Stomach (tissue), 9 donors: Measurements from ENCODE around the gene SUPT4H1. TPM values are rescaled to one million over a fixed set of nuclear protein-coding genes. Genes with fewer than 3 reads are reported as not detected.

Experiments used
- DNase-seq, 2 donors: peaks; one replicate each; pipeline versions ENCODE4 v3.0.0 to v3.0.0-alpha.2; 2013 to 2019
- H3K27ac ChIP-seq, 5 donors: fragments of 200-600 bp in 4 of 5; sonication (generic) in 4 of 5; one replicate each; pipeline ENCODE4 v1.5.1; 2013 to 2019; ENCODE audit warnings: mild to moderate bottlenecking in 1 of 5, moderate library complexity in 1 of 5
- H3K27me3 ChIP-seq, 3 donors: fragments of 200-600 bp; sonication (generic); one replicate each; pipeline ENCODE4 v1.5.1; 2017 to 2019; ENCODE audit warnings: mixed run types in 1 of 3
- H3K36me3 ChIP-seq, 4 donors: fragments of 200-600 bp; sonication (generic); 1 replicate in 3 of 4; 2 replicates in 1 of 4; pipeline ENCODE4 v1.5.1; 2016 to 2019
- H3K4me1 ChIP-seq, 4 donors: fragments of 200-600 bp; sonication (generic); one replicate each; pipeline ENCODE4 v1.5.1; 2016 to 2019
- H3K4me3 ChIP-seq, 4 donors: fragments of 200-600 bp; sonication (generic) in 3 of 4; one replicate each; pipeline ENCODE4 v1.5.1; 2016 to 2019; ENCODE audit warnings: mild to moderate bottlenecking in 1 of 4
- H3K9me3 ChIP-seq, 4 donors: fragments of 200-600 bp; sonication (generic); one replicate each; pipeline ENCODE4 v1.5.1; 2016 to 2019
- EP300 ChIP-seq: sonication (generic); formaldehyde crosslinking; IDR thresholded peaks from one replicate; pipeline ENCODE4 v1.6.1; 2017; ENCODE audit warnings: antibody characterized with exemption
- POLR2A ChIP-seq, 4 donors: fragments of 450-650 bp; IDR thresholded peaks; one replicate each; pipeline ENCODE4 v1.6.1; 2016; ENCODE audit warnings: antibody characterized with exemption in 4 of 4, control low read depth in 2 of 4, mild to moderate bottlenecking in 1 of 4, moderate library complexity in 1 of 4
- POLR2AphosphoS5 ChIP-seq, 3 donors: sonication (generic); formaldehyde crosslinking; IDR thresholded peaks; one replicate each; pipeline ENCODE4 v1.6.1; 2016; ENCODE audit warnings: antibody characterized with exemption in 3 of 3
- WGBS, 5 donors: extraction: QIAGEN DNeasy Blood & Tissue Kit in 3 of 5; methylation state at CpG; one replicate each; pipeline versions ENCODE4 v1.1.5 to v1.1.7; 2013 to 2018; 5-methylcytosine and 5-hydroxymethylcytosine counted together
- intact Hi-C: fragments of 100-400 bp; cut with DNase I; formaldehyde crosslinking; loops from one replicate; pipeline ENCODE4 v1.15.1; 2023; ENCODE audit warnings: low total_unique reads
- polyA plus RNA-seq, 3 donors: library from polyadenylated mRNA; stranded (reverse); fragments of 200-250 nt; gene quantifications; one replicate each; pipeline ENCODE4 v1.2.3, GENCODE V29; 2013
- total RNA-seq, 5 donors: library from RNA; depleted of rRNA; stranded (reverse); fragments of >200 nt; gene quantifications; one replicate each; pipeline versions ENCODE4 v1.1.0 to v1.2.3, GENCODE V29; 2014 to 2016
- TF ChIP-seq, protein P1 (sequence below), 7 experiments: fragments of 450-650 bp in 4 of 7; fragments of 200-600 bp in 3 of 7; sonication (generic) in 3 of 7; IDR thresholded peaks; one replicate each; pipeline ENCODE4 v1.5.1; 2016 to 2019; ENCODE audit warnings: antibody characterized with exemption in 7 of 7, control low read depth in 2 of 7, mild to moderate bottlenecking in 1 of 7
- donor health status: healthy with polysubstance abuse.
- donor health status: Bipolar disorder and iron deficiency.
- donor health status: healthy.

Gene SUPT4H1
- total and polyA plus RNA-seq, 8 donors: 6.7 to 80.9 (median 43.1) TPM

DNA sequence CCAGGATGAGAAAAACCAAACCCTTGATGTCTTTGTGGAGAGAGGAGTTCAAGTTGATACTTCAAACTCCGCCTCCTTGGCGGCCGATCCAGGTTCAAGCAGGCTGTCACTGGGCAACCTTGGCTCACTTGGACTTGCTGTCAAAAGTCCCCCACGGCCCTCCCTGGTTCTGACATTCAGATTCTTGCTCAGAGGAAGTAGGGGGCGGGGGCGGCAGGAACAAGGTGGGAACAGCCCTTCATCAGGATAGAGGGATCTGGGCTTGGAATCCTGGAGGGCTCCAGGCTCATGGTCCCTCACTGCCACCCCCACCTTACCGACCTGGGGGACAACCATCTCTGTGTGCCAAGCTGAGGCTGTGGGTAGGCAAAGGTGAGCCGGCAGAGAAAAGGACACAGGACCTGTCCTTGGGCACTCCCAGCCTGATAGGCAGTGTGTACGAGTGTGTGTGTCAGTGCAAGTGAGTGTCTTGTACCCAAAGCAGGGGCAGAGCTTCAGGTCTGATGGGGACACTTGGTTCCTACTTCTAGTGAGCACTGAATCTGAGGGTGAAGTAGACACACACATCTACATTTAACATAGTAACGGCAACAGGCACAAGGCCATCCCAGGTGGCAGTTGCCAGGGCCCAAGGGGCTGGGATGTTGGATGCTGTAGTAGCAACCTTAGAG, 16.8 kb downstream of the SUPT4H1 start:
- WGBS, 5 donors: 56 to 65% (median 57%) methylated on average over 9 to 10 of the region's 10 CpGs
- Histone ChIP-seq H3K4me3 (no peak overlapping the region), H3K36me3 (no peaks in the 10 kb centered on the region), H3K27ac (peak overlapping the region; percentile 27 to 93 (median 87)), H3K9me3 (no peaks in the 10 kb centered on the region), H3K27me3 (peaks cover 0 to 23% (median 0%) of the 10 kb centered on the region in 3 donors), H3K4me1 (peaks cover 10 to 71% (median 30%) of the 10 kb centered on the region in 4 donors)
- no peak for DNase-seq
- intact Hi-C loops: no loop called here
- no peak for TF ChIP-seq POLR2AphosphoS5 (IDR thresholded peaks at IDR 0.05)

DNA sequence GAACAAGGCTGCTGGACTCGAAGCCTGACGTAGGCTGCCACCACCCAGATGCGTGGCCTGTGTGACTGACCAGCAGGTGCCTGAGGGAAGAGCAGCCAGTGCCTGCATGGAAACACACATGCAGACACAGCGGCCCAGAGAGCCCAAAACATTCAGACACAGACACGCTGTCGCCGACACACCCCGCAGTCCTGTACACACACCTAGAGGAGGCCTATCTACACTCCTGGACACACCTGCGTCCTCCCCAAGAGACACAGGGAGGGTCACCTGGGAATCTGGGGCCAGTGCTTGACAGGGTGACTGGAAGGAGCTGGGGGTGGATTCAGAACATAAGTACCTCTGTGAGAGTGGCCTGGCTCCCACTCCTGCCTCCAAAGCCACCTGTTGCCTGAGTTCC, 17.3 kb downstream of the SUPT4H1 start:
- intact Hi-C loops: no loop called here
- no peak for TF ChIP-seq EP300
- TF ChIP-seq, protein P1, sequence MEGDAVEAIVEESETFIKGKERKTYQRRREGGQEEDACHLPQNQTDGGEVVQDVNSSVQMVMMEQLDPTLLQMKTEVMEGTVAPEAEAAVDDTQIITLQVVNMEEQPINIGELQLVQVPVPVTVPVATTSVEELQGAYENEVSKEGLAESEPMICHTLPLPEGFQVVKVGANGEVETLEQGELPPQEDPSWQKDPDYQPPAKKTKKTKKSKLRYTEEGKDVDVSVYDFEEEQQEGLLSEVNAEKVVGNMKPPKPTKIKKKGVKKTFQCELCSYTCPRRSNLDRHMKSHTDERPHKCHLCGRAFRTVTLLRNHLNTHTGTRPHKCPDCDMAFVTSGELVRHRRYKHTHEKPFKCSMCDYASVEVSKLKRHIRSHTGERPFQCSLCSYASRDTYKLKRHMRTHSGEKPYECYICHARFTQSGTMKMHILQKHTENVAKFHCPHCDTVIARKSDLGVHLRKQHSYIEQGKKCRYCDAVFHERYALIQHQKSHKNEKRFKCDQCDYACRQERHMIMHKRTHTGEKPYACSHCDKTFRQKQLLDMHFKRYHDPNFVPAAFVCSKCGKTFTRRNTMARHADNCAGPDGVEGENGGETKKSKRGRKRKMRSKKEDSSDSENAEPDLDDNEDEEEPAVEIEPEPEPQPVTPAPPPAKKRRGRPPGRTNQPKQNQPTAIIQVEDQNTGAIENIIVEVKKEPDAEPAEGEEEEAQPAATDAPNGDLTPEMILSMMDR (IDR thresholded peaks at IDR 0.05): no peak
- TF ChIP-seq POLR2A (IDR thresholded peaks at IDR 0.05): no peak
- no peak for TF ChIP-seq POLR2AphosphoS5 (IDR thresholded peaks at IDR 0.05)
- H3K4me3 ChIP-seq: no peak overlapping the region
- peak overlapping the region; percentile 8 to 93 (median 87) for H3K27ac ChIP-seq
- no peaks in the 10 kb centered on the region for H3K9me3 ChIP-seq
- H3K27me3 ChIP-seq: peaks cover 0 to 23% (median 0%) of the 10 kb centered on the region in 3 donors
- 44 to 73% (median 59%) methylated on average over 9 of the region's 9 CpGs for WGBS, 5 donors
- H3K36me3 ChIP-seq: no peaks in the 10 kb centered on the region
- H3K4me1 ChIP-seq: peaks cover 10 to 66% (median 30%) of the 10 kb centered on the region in 4 donors
- DNase-seq: no peak

DNA sequence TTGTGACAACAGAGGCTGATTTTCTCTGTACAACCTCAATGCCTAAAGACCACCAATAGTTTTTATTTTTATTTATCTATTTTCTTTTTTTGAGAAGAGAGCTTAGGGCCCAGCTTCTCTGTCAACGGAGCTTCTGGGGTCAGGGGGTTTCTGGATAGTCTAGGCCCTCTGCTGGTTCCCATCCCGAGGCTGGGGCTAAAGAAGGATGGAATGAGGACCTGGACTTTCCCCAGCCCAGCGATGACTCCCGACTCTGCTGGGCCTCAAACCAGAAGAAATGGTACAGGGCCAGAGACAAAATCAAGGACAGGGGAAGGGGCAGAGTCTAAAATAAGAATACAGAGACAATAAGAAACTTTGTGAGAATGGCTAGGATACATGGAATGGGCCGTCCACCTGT, 17.7 kb downstream of the SUPT4H1 start:
- Histone ChIP-seq H3K9me3 (no peaks in the 10 kb centered on the region), H3K27ac (peak overlapping the region; percentile 8 to 93 (median 87)), H3K4me1 (peaks cover 10 to 62% (median 28%) of the 10 kb centered on the region in 4 donors), H3K27me3 (peaks cover 0 to 23% (median 0%) of the 10 kb centered on the region in 3 donors), H3K36me3 (no peaks in the 10 kb centered on the region), H3K4me3 (no peak overlapping the region)
- DNase-seq: no peak
- intact Hi-C loops: no loop called here
- TF ChIP-seq, protein P1 (IDR thresholded peaks at IDR 0.05): no peak
- no peak for TF ChIP-seq POLR2AphosphoS5 (IDR thresholded peaks at IDR 0.05)
- TF ChIP-seq POLR2A (IDR thresholded peaks at IDR 0.05): no peak
- no peak for TF ChIP-seq EP300
- 67 to 74% (median 69%) methylated on average over 5 of the region's 5 CpGs for WGBS, 5 donors

DNA sequence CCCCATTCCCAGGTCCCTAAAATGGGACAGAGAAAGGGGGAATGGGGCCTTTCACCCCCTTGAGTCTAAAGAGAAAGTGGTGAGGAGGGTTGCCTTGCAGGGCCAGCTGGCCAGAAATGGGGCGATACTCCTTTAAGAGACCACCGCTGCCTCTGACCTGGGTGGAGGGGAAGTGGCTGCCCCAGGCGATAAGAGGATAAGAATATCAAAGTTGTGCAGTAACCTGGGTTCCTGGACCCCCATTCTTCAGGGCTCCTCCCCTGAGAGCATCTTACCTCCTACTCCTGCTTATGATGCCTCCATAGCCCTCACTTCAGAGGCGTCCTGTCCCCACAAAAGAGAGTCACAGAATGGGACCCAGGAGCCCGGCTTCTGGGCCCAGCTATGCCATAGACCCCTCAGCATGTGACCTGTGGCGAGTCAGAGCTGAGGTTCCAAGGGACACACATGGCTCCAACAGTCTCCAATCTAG, 18.2 kb downstream of the SUPT4H1 start:
- no peaks in the 10 kb centered on the region for H3K36me3 ChIP-seq
- WGBS, 5 donors: 43 to 58% (median 56%) methylated on average over 6 of the region's 6 CpGs
- TF ChIP-seq, protein P1 (IDR thresholded peaks at IDR 0.05): no peak
- no peak for TF ChIP-seq POLR2AphosphoS5 (IDR thresholded peaks at IDR 0.05)
- TF ChIP-seq EP300: no peak
- TF ChIP-seq POLR2A (IDR thresholded peaks at IDR 0.05): no peak
- H3K9me3 ChIP-seq: no peaks in the 10 kb centered on the region
- DNase-seq: no peak
- H3K27me3 ChIP-seq: peaks cover 0 to 23% (median 0%) of the 10 kb centered on the region in 3 donors
- H3K4me3 ChIP-seq: peak overlapping the region in 3 of 4 donors; percentile 49 to 57 (median 55)
- intact Hi-C loops: no loop called here
- H3K27ac ChIP-seq: peak overlapping the region; percentile 28 to 93 (median 87)
- H3K4me1 ChIP-seq: peaks cover 10 to 62% (median 26%) of the 10 kb centered on the region in 4 donors
